Keratinocyte (primary cell): ENCODE measurements around the gene GGT5.

Experiments
- CTCF ChIP-seq, 3 experiments: IDR thresholded peaks in 1 of 3; conservative IDR thresholded peaks in 1 of 3; optimal IDR thresholded peaks in 1 of 3; 2 replicates in 2 of 3; 3 replicates in 1 of 3; pipeline versions ENCODE3 to v1.5.1; 2011; ENCODE audit warnings: low read length in 3 of 3, mild to moderate bottlenecking in 3 of 3, moderate library complexity in 2 of 3, control low read depth in 1 of 3, inconsistent platforms in 1 of 3; ENCODE audit not compliant: insufficient read depth in 2 of 3; ENCODE audit errors: extremely low read depth in 1 of 3
- EZH2 ChIP-seq: IDR thresholded peaks from one replicate; pipeline ENCODE4 v1.6.1; 2012; ENCODE audit warnings: inconsistent platforms, mild to moderate bottlenecking, low read length, moderate library complexity

DNA sequence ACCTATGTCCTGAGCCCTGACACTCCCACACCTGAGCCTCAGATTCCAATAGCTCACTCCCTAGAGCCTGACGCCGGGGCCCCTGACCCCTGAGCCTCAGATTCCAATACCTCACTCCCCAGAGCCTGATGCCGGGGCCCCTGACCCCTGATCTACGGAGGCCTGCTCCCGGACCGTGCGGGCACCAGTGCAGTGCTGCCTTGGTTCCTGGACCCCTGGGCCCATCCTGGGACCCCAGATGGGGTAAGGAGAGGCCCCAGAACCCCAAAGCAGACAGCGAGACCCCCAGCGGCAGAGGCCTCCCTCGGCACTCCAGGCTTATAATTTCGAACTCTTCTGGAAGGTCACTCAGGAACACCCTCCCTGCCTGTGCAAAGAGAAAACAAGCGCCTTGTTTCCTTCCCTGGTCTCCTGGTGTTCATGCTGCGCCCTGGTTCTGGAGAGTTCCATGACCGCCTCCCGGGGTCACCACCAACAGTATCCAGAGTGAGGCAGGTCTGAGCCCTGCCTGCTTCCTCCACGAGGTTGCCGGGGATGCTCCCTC, 56.1 kb downstream of the GGT5 start:
- TF ChIP-seq CTCF (optimal IDR thresholded peaks at IDR 0.05 in 1 of 3, IDR thresholded peaks at IDR 0.05 in 1 of 3, conservative IDR thresholded peaks at IDR 0.05 in 1 of 3; ENCODE audit: extremely low read depth in 1 of 3, insufficient read depth in 2 of 3, low read length in 3 of 3) (no peak), EZH2 (no peak)
